ENCODE results near the gene TBC1D32.
"Not testable (repeated sequence)": the region's sequence is repeated elsewhere in the genome, so short reads cannot be mapped to it uniquely, and the experiment has no call there.

The TBC1D32 gene

DNA sequence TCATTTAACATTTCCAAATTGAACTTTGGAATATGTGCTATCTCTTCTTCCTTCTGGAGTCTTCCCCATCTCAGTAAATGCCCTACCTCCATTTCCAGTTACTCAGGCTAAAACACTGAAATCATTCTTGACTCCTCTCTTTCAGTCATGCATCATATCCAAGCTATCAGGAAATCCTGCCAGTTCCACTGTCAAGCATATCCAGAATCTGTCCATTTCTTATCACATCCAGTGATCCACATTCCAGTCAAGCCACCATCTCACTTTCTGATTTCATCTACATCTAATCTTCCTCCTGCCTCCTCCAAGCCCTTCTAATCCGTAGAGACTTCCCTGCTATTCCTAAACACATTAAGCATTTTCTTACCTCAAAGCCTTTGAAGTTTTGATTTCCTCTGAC is 15.3 kb upstream of the TBC1D32 start:
- no peak for TF ChIP-seq JUND (IDR thresholded peaks at IDR 0.05; ENCODE audit: low read depth)
- in situ Hi-C loops (cut with HindIII; ENCODE audit: low pct_unique_long_range_greater_than_20kb, low sequenced_read_pairs): no loop called here
- no peak for DNase-seq (ENCODE audit: low read depth in 1 of 2, low spot score in 1 of 2)

DNA sequence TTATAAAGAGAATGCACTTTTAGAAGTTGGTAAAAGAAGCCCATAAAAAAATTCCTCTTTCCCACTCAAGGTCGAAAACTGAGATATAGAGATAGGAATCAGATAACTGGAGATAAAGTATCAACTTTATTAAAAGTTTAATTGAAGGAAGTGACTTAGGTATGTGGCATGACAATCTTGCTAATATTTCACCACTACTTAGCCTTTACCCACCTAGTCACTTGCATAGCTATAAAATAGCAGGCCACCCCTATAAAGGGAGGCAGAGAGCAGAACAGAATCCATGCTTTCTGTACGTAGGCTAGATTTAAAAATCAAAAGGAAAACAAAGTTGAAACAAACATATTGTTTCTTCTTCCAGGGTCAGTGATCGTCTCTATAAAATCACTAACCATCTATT is 13.2 kb upstream of the TBC1D32 start:
- in situ Hi-C loops (cut with HindIII; ENCODE audit: low pct_unique_long_range_greater_than_20kb, low sequenced_read_pairs): no loop called here
- no peak for DNase-seq (ENCODE audit: low read depth in 1 of 2, low spot score in 1 of 2)
- no peak for TF ChIP-seq JUND (IDR thresholded peaks at IDR 0.05; ENCODE audit: low read depth)

DNA sequence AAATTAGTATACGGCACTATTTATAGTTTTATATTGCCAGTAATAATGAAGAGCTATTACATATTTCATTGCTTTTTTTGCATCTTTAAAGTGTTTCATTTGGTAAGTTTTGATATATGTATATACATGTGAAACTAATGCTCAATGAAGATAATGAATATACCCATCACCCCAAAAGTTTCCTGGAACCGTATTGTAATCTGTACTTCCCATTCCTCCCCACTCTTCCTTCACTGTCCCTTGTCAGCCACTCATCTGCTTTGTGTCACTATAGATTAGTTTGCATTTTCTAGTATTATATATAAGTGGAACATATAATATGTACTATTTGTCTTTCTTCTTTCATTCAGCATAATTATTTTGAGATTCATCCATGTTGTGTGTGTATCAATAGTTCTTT is 10.3 kb upstream of the TBC1D32 start:
- no peak for DNase-seq (ENCODE audit: low read depth in 1 of 2, low spot score in 1 of 2)
- in situ Hi-C loops (cut with HindIII; ENCODE audit: low pct_unique_long_range_greater_than_20kb, low sequenced_read_pairs): no loop called here
- no peak for TF ChIP-seq JUND (IDR thresholded peaks at IDR 0.05; ENCODE audit: low read depth)

DNA sequence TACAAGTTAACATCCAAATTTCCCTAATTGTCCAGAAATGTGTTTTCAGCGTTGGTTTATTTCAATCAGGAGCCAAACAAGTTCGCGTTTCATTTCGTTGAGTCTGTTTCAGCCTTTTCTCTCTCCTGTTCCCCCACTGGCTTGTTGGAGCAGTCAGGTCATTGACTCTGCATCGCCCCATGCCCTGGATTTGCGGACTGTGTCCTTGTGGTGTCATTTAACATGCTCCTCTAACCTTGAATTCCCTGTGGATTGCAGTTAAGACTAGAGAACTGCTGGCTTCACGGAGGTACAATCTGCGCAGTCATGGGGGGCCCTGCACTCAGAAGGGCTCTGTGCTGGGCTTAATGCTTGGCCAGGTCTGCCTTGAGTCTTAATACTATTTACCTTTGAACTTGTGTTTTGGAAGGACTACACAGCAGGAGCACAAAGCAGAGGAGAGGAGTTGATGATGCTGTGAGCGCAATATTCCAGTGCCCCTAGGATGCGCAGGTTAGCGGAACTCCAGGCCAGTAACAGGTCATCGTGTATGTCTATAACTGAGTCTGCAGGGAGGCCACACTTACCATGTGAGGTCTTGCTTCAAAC is 5.5 kb upstream of the TBC1D32 start:
- in situ Hi-C loops (cut with HindIII; ENCODE audit: low pct_unique_long_range_greater_than_20kb, low sequenced_read_pairs): no loop called here
- no peak for TF ChIP-seq JUND (IDR thresholded peaks at IDR 0.05; ENCODE audit: low read depth)
- DNase-seq (ENCODE audit: low read depth in 1 of 2, low spot score in 1 of 2): no peak

DNA sequence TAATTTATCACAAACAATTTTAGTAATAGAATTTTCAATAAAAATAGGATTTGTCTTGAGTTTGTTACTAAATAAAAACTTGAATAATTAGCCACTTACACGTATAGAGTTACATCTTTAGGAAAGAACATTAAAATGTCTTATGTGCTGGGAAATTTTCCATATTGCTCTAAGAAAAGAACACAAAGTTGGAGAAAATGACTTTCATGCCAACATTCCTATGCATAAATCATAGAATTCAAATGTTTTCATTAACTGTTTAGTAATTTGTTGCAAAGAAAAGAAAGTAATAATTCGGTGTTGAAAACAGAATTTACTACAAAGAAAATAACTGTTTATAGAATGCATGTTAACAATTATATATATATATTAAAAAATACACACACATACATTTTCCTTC is 4.7 kb upstream of the TBC1D32 start:
- in situ Hi-C loops (cut with HindIII; ENCODE audit: low pct_unique_long_range_greater_than_20kb, low sequenced_read_pairs): no loop called here
- no peak for DNase-seq (ENCODE audit: low read depth in 1 of 2, low spot score in 1 of 2)
- TF ChIP-seq JUND (IDR thresholded peaks at IDR 0.05; ENCODE audit: low read depth): no peak

DNA sequence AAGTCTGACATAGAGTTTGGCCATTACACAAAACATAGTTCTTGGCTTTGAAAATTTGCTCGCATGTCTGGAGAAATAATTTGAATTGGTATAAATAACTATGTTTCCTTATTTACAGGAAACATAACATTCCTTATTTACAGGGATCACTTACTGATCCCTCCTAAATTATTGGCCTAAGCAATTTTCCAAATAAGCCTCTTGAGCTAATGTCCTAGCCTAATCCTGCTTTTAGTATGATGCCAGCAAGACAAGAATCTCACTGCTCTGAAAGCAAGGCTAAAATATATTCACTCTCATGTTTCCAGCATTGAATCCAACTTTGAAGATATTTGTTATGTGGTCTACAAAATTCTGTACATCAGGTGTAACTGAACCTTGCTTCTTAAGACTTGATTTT is 4.1 kb upstream of the TBC1D32 start:
- in situ Hi-C loops (cut with HindIII; ENCODE audit: low pct_unique_long_range_greater_than_20kb, low sequenced_read_pairs): no loop called here
- DNase-seq (ENCODE audit: low read depth in 1 of 2, low spot score in 1 of 2): no peak
- no peak for TF ChIP-seq JUND (IDR thresholded peaks at IDR 0.05; ENCODE audit: low read depth)

DNA sequence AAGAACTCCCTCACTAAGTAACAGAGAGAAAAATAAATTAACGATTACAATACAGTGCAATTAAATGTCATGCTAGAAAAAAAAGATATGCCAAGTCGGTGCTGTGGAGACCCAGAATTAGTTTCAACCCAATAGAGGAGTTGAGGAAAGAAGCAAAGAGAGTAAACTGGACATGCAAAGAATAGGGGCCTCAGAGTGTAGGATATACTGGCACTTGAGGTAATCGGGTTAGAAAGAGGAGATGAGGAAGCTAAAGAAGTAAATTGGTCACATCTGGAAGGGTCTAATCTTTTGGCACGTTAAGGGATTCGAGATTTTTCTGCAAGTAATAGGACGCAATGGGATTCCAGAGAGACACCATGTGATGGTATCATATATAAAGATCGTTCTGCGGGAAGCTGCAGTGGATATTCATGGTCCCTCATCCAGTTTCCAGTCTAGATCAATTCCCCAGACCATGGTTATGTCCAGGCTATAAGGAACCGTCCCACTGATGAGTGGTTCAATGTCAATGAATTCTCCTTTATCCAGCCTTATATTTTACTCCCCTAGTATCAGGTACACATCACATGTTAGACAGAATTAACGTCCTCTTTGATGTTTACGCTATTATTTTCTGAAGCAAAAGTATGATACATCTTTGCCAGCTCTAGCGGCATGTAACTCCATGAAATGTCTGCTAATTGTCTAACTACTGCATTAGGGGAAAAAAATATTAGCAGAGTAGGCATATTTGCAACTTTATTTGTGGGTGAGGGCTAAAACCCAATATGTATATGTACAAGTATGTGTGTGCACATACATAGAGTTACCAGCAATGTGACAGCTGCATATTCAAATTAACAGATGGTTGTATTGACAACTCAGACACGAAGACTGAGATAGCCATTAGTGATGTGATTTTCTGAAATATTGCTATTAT is 1.1 kb upstream of the TBC1D32 start:
- no peak for DNase-seq (ENCODE audit: low read depth in 1 of 2, low spot score in 1 of 2)
- in situ Hi-C loops (cut with HindIII; ENCODE audit: low pct_unique_long_range_greater_than_20kb, low sequenced_read_pairs): no loop called here
- no peak for TF ChIP-seq JUND (IDR thresholded peaks at IDR 0.05; ENCODE audit: low read depth)

DNA sequence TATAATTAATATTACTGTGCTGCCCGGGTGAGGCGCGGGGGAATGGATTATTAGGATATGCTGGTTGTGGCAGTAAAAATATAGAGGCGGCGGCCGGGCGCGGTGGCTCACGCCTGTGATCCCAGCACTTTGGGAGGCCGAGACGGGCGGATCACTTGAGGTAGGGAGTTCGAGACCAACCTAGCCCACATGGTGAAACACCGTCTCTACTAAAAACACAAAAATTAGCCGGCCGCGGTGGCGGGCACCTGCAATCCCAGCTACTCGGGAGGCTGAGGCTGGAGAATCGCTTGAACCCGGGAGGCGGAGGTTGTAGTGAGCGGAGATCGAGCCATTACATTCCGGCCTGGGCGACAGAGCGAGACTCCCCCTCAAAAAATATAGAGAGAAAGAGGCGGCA is 586 bp downstream of the TBC1D32 start:
- in situ Hi-C loops (cut with HindIII; ENCODE audit: low pct_unique_long_range_greater_than_20kb, low sequenced_read_pairs); DNase-seq (ENCODE audit: low read depth in 1 of 2, low spot score in 1 of 2): not testable (repeated sequence)

DNA sequence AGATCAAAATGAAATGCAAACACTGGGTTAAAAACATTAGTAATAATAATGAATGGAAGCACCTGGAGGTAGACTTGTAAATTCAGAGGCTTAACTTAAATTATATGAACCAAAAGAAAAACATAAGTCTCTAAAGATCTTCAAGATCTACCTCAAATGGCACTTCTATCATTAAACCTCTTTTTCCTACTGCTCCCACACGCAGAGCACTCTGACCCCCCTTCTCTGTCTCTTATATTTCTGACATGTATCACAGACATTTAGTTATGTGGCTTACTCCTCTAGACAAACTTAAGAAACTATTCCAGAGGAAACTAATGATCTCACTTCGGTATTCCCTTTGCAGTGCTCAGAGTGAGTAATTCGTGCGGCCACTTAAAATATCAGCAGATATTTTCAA is 1.1 kb downstream of the TBC1D32 start:
- no peak for DNase-seq (ENCODE audit: low read depth in 1 of 2, low spot score in 1 of 2)
- in situ Hi-C loops (cut with HindIII; ENCODE audit: low pct_unique_long_range_greater_than_20kb, low sequenced_read_pairs): no loop called here
- TF ChIP-seq JUND (IDR thresholded peaks at IDR 0.05; ENCODE audit: low read depth): no peak

DNA sequence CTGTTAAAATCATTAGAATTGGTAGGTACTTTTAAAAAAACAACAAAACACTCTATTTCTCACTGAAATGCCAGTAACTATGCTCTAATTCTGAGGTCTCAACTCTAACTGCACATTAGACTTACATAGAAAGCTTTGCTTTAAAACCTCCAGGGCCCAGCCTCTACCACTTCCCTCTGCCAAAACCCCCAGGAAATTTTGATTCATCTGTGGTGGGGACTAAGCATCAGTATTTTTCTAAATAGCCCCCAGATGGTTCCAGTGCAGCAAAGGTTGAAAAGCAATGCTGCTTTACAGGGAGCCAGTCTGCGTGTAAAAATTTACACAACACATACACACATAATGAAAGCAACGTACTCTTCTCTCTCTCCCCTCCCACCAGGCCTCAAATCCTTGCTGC is 3.8 kb downstream of the TBC1D32 start:
- no peak for DNase-seq (ENCODE audit: low read depth in 1 of 2, low spot score in 1 of 2)
- TF ChIP-seq JUND (IDR thresholded peaks at IDR 0.05; ENCODE audit: low read depth): no peak
- in situ Hi-C loops (cut with HindIII; ENCODE audit: low pct_unique_long_range_greater_than_20kb, low sequenced_read_pairs): no loop called here

DNA sequence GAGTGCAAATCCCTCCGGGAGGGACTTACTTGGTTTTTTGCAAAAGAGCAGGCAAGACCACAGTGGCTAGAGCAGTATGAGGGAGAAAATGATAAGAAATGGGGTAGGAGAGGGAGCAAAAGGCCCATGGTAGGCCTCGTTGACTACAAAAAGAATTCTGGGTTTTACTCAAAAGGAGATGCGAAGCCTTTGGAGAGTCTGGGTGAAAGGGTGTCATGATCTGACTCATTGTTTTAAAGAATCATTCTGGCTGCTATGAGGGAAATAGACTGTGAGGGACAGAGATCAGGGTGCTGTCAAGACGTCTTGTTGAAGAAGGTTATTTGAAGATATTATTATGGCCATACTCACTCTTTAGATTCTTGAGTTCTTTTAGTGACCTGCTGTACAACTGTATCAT is 13.0 kb downstream of the TBC1D32 start:
- no peak for TF ChIP-seq JUND (IDR thresholded peaks at IDR 0.05; ENCODE audit: low read depth)
- in situ Hi-C loops (cut with HindIII; ENCODE audit: low pct_unique_long_range_greater_than_20kb, low sequenced_read_pairs): no loop called here

DNA sequence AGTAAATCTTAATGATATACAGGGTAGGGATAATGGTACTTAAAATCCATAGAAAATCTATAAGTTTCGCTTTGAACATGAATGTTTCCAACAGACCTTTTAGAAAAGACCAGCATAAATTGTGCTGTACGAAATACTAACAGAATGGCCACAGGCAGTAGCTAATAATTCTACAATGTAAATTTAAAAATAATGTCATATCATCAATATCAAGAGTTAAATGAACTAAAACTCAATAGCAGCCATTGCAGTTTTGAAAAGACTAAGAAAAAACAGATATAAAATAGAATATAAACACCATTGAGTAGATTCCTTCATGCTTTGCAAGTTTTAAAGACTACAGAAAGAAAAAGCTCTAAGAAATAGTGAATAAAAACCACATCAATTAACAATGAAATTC is 14.7 kb downstream of the TBC1D32 start:
- DNase-seq (ENCODE audit: low read depth in 1 of 2, low spot score in 1 of 2): no peak
- in situ Hi-C loops (cut with HindIII; ENCODE audit: low pct_unique_long_range_greater_than_20kb, low sequenced_read_pairs): no loop called here
- TF ChIP-seq JUND (IDR thresholded peaks at IDR 0.05; ENCODE audit: low read depth): no peak

More for the DNA sequence above, 13.0 kb downstream of the TBC1D32 start:
- DNase-seq (ENCODE audit: low read depth in 1 of 2, low spot score in 1 of 2): no peak

DNA sequence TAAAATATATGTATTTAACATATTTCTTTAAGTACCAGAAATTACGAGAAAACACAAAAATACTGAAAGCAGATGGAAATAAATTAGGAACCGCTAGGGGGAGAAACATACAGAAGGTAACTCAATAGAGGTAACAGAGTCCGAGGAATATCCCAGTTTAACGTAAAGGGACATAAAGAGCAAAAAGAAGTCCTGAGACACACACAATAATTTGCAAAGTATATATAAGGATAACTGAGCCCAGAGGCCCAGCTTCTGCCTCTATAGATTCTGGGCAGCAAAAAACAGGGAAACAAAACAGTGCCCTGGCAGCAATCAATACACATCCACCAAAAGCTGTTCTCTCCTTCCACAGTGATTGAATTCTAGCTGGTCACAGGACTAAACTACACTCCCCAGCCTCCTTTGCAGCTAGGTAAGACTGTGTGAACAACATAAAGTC is 15.1 kb downstream of the TBC1D32 start:
- in situ Hi-C loops (cut with HindIII; ENCODE audit: low pct_unique_long_range_greater_than_20kb, low sequenced_read_pairs): no loop called here
- DNase-seq (ENCODE audit: low read depth in 1 of 2, low spot score in 1 of 2): no peak
- no peak for TF ChIP-seq JUND (IDR thresholded peaks at IDR 0.05; ENCODE audit: low read depth)
